Astrocyte (in vitro differentiated cells and primary cell): Measurements from ENCODE around the gene OR13H1.
"Not testable (repeated sequence)": the region's sequence is repeated elsewhere in the genome, so short reads cannot be mapped to it uniquely, and the experiment has no call there.

ENCODE experiments used
- CTCF ChIP-seq: IDR thresholded peaks from 2 replicates; pipeline ENCODE4 v1.5.1; 2011; ENCODE audit warnings: low read depth, mild to moderate bottlenecking, inconsistent platforms, low read length, moderate library complexity; ENCODE audit not compliant: insufficient read depth
- EZH2 ChIP-seq: IDR thresholded peaks from 2 replicates; pipeline ENCODE4 v1.6.1; 2012; ENCODE audit warnings: mild to moderate bottlenecking, low read length, inconsistent platforms; ENCODE audit not compliant: insufficient read depth

GRCh38 chrX:131578735-131579367 is 35.0 kb downstream of the OR13H1 start:
- TF ChIP-seq EZH2, CTCF: not testable (repeated sequence)
